Right lobe of liver (tissue), 4 donors: Measurements from ENCODE around the gene ANAPC5.

Experiments
- CTCF ChIP-seq, 4 donors: fragments of 200-600 bp in 3 of 4; fragments of 450-650 bp in 1 of 4; IDR thresholded peaks; one replicate each; pipeline versions ENCODE4 v1.5.1 to v1.8.0; 2016 to 2022; ENCODE audit warnings: antibody characterized with exemption in 4 of 4, mild to moderate bottlenecking in 2 of 4
- POLR2A ChIP-seq: fragments of 450-650 bp; IDR thresholded peaks from one replicate; pipeline ENCODE4 v1.6.1; 2017; ENCODE audit warnings: antibody characterized with exemption, mild to moderate bottlenecking
- donor health status: DM: no; HTN: no; CAD: no.
- donor health status: DM: no; HTN: no; CAD: no.
- donor health status: DM: no; HTN: yes; CAD: no.

DNA sequence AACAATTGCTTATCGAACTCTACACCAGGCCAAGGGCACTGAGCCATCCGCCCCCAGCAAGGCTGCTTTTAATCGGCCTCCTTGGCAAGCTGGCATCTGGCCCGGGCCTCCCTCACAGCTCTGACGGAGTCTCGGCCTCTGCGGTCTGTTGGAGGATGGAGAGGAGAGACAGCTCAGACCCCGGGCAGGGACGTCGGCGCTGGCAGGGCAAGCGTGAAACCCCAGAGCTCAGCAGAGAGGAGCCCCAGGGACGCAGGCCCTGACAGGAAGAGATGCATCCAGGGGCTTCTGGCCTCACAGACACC is 73.2 kb downstream of the ANAPC5 start:
- TF ChIP-seq CTCF (IDR thresholded peaks at IDR 0.05) (no peak), POLR2A (no peak)
